ENCODE measurements around the gene SMAD2.

DNA sequence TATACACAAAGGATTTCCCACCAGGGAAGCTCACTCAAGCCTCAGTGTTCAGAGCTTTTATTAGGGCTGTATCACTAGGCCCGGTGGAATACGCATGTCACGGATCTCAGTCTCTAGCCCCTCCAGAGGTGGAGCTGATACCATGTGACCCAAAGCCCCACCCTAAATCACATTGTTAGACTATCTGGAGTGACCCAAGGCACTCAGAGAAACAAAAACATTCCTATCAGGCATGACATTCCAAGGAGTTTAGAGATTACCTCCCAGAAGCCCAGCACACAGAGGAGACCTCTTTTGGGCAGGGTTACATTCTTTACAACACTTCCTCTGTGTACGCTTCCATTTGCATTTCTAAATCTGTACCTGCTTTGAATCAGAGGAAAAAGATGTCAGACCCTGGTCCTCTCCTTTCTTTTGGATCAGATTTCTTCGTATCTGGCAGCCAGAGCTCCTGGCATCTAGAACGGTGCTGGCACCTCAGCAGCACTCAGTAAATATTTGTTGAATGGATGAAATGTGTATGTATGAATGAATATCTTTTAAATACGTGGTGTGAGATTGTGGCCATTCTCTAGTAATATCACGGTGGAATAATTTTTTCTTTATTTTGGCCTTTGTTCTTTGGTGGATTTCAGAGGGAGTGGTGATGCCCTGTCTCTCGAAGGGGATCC lies 37.7 kb upstream of the SMAD2 start:
- no peak for TF ChIP-seq POLR2A (IDR thresholded peaks at IDR 0.05)
- TF ChIP-seq, protein P1, sequence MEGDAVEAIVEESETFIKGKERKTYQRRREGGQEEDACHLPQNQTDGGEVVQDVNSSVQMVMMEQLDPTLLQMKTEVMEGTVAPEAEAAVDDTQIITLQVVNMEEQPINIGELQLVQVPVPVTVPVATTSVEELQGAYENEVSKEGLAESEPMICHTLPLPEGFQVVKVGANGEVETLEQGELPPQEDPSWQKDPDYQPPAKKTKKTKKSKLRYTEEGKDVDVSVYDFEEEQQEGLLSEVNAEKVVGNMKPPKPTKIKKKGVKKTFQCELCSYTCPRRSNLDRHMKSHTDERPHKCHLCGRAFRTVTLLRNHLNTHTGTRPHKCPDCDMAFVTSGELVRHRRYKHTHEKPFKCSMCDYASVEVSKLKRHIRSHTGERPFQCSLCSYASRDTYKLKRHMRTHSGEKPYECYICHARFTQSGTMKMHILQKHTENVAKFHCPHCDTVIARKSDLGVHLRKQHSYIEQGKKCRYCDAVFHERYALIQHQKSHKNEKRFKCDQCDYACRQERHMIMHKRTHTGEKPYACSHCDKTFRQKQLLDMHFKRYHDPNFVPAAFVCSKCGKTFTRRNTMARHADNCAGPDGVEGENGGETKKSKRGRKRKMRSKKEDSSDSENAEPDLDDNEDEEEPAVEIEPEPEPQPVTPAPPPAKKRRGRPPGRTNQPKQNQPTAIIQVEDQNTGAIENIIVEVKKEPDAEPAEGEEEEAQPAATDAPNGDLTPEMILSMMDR (IDR thresholded peaks at IDR 0.05), result no peak
- TF ChIP-seq POLR2AphosphoS5 (IDR thresholded peaks at IDR 0.05; ENCODE audit: insufficient read depth in 1 of 2, low read depth in 1 of 2), result no peak
